Breast epithelium (tissue), 3 donors: Measurements from ENCODE around the gene ART5.
"Not testable (repeated sequence)": the region's sequence is repeated elsewhere in the genome, so short reads cannot be mapped to it uniquely, and the experiment has no call there.

ENCODE experiments used
- POLR2A ChIP-seq: fragments of 450-650 bp; IDR thresholded peaks from one replicate; pipeline ENCODE4 v1.6.1; 2016; ENCODE audit warnings: antibody characterized with exemption, mild to moderate bottlenecking, moderate library complexity
- POLR2AphosphoS5 ChIP-seq, 3 donors: sonication (generic); formaldehyde crosslinking; IDR thresholded peaks; one replicate each; pipeline ENCODE4 v1.6.1; 2017; ENCODE audit warnings: antibody characterized with exemption in 3 of 3
- TF ChIP-seq, protein P1 (sequence below), 3 donors: fragments of 450-650 bp; IDR thresholded peaks; one replicate each; pipeline ENCODE4 v1.5.1; 2016 to 2017; ENCODE audit warnings: antibody characterized with exemption in 3 of 3, mild to moderate bottlenecking in 3 of 3, moderate library complexity in 3 of 3

- TF ChIP-seq, protein P1, sequence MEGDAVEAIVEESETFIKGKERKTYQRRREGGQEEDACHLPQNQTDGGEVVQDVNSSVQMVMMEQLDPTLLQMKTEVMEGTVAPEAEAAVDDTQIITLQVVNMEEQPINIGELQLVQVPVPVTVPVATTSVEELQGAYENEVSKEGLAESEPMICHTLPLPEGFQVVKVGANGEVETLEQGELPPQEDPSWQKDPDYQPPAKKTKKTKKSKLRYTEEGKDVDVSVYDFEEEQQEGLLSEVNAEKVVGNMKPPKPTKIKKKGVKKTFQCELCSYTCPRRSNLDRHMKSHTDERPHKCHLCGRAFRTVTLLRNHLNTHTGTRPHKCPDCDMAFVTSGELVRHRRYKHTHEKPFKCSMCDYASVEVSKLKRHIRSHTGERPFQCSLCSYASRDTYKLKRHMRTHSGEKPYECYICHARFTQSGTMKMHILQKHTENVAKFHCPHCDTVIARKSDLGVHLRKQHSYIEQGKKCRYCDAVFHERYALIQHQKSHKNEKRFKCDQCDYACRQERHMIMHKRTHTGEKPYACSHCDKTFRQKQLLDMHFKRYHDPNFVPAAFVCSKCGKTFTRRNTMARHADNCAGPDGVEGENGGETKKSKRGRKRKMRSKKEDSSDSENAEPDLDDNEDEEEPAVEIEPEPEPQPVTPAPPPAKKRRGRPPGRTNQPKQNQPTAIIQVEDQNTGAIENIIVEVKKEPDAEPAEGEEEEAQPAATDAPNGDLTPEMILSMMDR (IDR thresholded peaks at IDR 0.05): not testable (repeated sequence)
- not testable (repeated sequence) for TF ChIP-seq POLR2A; POLR2AphosphoS5 (IDR thresholded peaks at IDR 0.05)
Measured at GRCh38 chr11:3588776-3589175, 53.0 kb downstream of the ART5 start.
